Thyroid gland (tissue), 4 donors: ENCODE measurements around the gene CPNE4.

ENCODE experiments used
- POLR2A ChIP-seq, 2 donors: fragments of 450-650 bp; IDR thresholded peaks; one replicate each; pipeline ENCODE4 v1.6.1; 2017; ENCODE audit warnings: antibody characterized with exemption in 2 of 2, mild to moderate bottlenecking in 2 of 2, moderate library complexity in 1 of 2
- TF ChIP-seq, protein P1 (sequence below), 6 experiments: fragments of 200-600 bp in 3 of 6; fragments of 450-650 bp in 3 of 6; sonication (generic) in 3 of 6; IDR thresholded peaks; one replicate each; pipeline ENCODE4 v1.5.1; 2016 to 2019; ENCODE audit warnings: antibody characterized with exemption in 6 of 6, mild to moderate bottlenecking in 2 of 6, inconsistent platforms in 1 of 6, moderate library complexity in 1 of 6

DNA sequence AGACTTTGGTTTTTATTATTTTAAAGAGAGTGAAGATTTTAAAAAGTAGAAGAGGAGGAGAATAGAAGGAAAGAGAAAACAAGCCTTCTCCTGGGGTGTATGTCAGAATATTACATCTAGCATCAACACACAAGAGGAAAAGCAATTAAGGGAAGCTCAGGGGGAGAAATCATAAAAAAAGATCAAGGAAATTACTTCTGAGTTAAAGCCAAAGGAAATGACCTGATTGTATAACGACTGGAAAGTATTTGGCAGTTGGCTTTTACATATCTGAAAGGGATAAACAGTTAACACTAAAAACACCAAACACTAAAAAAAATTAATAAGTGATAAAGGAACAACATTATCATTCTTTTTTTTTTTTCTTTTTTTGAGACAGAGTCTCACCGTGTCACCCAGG, 58.4 kb downstream of the CPNE4 start:
- TF ChIP-seq, protein P1, sequence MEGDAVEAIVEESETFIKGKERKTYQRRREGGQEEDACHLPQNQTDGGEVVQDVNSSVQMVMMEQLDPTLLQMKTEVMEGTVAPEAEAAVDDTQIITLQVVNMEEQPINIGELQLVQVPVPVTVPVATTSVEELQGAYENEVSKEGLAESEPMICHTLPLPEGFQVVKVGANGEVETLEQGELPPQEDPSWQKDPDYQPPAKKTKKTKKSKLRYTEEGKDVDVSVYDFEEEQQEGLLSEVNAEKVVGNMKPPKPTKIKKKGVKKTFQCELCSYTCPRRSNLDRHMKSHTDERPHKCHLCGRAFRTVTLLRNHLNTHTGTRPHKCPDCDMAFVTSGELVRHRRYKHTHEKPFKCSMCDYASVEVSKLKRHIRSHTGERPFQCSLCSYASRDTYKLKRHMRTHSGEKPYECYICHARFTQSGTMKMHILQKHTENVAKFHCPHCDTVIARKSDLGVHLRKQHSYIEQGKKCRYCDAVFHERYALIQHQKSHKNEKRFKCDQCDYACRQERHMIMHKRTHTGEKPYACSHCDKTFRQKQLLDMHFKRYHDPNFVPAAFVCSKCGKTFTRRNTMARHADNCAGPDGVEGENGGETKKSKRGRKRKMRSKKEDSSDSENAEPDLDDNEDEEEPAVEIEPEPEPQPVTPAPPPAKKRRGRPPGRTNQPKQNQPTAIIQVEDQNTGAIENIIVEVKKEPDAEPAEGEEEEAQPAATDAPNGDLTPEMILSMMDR (IDR thresholded peaks at IDR 0.05) = no peak
- no peak for TF ChIP-seq POLR2A (IDR thresholded peaks at IDR 0.05)
